Cardiac fibroblast (primary cell): Measurements from ENCODE around the gene ATP7B.

Experiments used
- DNase-seq, 2 donors: peaks; one replicate each; pipeline versions ENCODE4 v3.0.0 to v3.0.0-alpha.2; 2010; ENCODE audit warnings: low read depth in 2 of 2
- H3K4me3 ChIP-seq, 2 donors: replicated peaks in 1 of 2; 1 replicate in 1 of 2; 2 replicates in 1 of 2; pipeline ENCODE4 v1.5.1; 2011; ENCODE audit warnings: low read depth in 2 of 2, low read length in 2 of 2, mild to moderate bottlenecking in 2 of 2, moderate library complexity in 1 of 2
- TF ChIP-seq, protein P1 (sequence below): IDR thresholded peaks from one replicate; pipeline ENCODE4 v1.5.1; 2011; ENCODE audit warnings: low read depth, mild to moderate bottlenecking, low read length, inconsistent platforms

The ATP7B gene

DNA sequence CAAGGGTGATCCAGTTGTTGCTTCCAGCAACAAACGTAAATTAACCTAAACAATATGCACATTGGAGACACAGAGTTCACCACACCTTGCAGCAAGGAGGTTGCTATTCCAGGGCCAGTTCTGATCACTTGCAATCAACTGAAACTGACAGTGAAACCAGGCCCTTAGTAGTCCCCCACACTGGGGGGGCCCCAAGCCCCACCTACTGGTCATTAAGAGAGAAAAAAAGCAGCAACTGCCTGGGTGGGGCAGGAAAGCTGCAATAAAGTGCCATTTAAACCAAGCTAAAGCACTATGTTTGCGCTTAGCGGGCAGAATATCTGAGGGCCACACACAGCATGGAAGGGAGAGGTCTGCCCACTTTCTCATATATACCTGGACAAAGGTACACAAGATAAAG, 51.5 kb downstream of the ATP7B start:
- TF ChIP-seq, protein P1, sequence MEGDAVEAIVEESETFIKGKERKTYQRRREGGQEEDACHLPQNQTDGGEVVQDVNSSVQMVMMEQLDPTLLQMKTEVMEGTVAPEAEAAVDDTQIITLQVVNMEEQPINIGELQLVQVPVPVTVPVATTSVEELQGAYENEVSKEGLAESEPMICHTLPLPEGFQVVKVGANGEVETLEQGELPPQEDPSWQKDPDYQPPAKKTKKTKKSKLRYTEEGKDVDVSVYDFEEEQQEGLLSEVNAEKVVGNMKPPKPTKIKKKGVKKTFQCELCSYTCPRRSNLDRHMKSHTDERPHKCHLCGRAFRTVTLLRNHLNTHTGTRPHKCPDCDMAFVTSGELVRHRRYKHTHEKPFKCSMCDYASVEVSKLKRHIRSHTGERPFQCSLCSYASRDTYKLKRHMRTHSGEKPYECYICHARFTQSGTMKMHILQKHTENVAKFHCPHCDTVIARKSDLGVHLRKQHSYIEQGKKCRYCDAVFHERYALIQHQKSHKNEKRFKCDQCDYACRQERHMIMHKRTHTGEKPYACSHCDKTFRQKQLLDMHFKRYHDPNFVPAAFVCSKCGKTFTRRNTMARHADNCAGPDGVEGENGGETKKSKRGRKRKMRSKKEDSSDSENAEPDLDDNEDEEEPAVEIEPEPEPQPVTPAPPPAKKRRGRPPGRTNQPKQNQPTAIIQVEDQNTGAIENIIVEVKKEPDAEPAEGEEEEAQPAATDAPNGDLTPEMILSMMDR, result no peak
- DNase-seq, result no peak
- H3K4me3 ChIP-seq, result no peak overlapping the region

DNA sequence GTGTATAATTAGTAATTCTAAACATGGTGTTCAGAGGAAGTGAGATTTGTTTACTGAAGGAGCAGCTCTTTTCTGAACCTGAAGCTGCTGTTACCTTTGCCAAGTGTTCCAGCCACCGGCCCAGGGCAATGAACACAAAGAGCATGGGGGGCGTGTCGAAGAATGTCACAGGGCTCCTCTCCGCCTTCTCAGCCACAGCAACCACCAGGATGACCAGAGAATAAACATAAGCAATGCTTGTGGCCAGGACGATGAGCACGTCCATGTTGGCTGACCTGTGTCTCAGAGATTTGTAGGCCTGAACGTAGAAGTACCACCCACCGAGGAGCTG, 53.1 kb downstream of the ATP7B start:
- no peak for DNase-seq
- TF ChIP-seq, protein P1, result no peak
- H3K4me3 ChIP-seq, result no peak overlapping the region

DNA sequence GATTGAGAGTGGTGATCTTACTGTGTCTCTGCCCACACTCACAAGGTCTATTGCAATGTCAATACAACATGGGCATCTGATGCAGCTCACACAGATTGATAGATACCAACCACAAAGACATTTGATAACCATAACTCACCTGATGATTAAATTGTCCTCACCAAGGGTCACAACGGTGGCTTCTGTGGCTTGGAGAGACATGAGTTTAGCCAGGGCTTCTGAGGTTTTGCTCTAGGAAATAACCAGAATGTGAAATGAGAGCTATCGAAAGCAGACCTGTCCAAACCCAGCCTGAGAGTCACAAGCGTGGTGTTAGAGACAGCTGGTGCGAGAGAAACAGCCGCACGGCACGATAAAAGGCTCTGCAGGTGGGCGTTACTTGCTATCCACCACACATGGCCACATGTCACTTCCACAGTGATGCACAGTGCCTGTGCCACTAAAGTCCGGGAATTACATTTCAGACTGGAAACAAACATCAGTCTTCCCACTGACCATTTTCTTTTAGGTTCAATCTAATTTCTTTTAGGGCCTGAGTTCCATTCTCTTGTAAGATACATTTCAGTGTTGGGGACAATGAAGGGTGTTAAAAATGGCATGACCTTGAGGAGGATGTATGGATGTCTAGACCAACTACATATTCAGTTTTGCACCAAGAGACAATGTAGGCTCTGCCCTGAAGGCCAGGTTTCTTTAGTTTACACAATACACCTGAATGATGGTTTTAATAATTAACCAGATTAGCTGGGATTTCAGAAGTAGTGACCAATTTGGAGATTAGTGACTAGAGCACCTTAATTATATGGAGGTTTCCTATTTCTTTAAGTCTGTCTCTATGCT, 53.7 kb downstream of the ATP7B start:
- TF ChIP-seq, protein P1, result no peak
- H3K4me3 ChIP-seq, result no peak overlapping the region
- no peak for DNase-seq

DNA sequence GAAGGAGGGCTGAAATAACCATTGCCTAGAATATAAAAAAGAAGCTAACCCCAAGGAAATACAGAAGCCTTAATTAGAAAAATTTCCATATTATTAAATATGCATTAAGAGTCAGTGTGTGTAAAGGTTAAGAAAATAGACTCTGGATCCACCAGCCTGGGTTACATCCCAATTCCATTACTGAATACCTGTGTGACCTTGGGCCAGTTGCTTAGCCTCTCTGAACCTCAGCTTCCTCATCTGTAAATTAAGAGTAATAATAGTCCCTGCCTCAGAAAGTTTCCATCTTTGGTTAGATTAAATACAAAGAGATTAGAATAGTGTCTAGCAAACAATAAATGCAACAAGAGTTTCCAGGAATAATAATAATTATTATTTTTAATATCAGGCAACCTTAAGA, 54.5 kb downstream of the ATP7B start:
- no peak for DNase-seq
- TF ChIP-seq, protein P1, result no peak

DNA sequence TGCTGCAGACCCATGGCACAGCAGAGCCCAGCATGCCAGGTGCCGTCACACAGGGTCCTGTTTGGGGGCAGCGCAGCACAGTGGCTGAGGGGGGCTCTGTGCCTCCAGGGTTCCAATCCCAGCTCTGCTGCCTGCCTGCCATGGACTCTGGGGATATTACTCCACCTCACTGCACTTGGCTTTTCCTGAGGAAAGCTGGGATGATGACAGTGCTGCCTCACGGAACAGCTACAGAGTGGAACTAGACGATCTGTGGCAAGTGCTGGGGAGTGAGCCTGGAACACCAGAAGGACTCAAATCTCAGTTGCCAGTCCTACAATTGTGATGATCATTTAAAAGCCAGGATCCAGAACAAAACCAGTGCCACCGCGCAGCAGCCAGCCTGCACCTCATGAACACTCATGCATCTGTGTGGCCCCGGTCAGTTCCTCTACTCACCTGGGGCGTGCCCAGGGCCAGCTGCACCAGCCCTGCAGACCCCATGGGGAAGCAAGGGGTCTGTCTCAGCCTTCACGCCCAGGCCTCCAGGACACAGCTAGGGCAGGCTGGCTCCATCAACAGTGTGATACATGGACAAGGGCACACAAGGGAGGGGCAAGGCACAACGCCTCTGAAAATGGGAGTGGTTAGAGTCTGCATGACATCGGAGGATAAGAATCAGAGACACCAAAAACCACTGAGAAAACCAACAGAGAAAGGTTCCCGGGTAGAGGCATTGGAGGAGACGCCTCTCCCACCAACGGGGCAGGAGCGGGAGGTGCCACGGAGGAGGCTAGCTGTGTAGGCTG, 55.2 kb downstream of the ATP7B start:
- H3K4me3 ChIP-seq, result no peak overlapping the region
- DNase-seq, result no peak
- TF ChIP-seq, protein P1, result no peak

More for the DNA sequence above, 54.5 kb downstream of the ATP7B start:
- H3K4me3 ChIP-seq, result no peak overlapping the region

DNA sequence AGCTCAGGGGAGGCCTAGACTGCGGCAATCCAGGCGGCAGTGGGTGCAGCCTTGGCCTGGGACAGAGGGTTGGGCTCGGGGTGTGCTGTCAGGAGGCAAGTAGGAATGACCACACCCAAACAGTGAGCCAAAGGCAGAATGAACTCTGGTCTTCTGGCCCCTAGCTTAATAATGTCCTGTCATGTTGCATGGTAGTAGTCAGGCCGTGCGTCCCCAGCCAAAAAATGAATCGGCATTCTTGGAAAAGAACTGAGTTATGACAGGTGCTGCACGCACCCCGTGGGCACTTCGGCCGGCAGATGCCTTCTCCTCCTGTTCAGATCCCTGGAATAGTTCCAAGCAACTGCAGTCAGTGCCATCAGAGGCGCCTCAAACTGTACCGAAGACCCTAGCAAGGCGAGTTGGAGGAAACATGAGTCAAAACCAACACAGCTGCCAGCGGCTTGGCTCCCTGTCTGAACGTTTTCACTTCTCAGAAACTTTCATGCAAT, 55.9 kb downstream of the ATP7B start:
- no peak for DNase-seq
- no peak overlapping the region for H3K4me3 ChIP-seq
- TF ChIP-seq, protein P1, result no peak
